Esophagus muscularis mucosa (tissue), 4 donors: ENCODE data around the gene SPATA20. TPM values are rescaled to one million over a fixed set of nuclear protein-coding genes. Genes with fewer than 3 reads are reported as not detected.

Source experiments
- DNase-seq: peaks from one replicate; pipeline ENCODE4 v3.0.0-alpha.2; 2017; ENCODE audit errors: extremely low spot score
- H3K27ac ChIP-seq, 4 donors: fragments of 200-600 bp; sonication (generic); replicated peaks in 1 of 4; 1 replicate in 3 of 4; 2 replicates in 1 of 4; pipeline ENCODE4 v1.5.1; 2016 to 2019; ENCODE audit warnings: mild to moderate bottlenecking in 1 of 4
- H3K27me3 ChIP-seq, 4 donors: fragments of 200-600 bp; sonication (generic); one replicate each; pipeline versions ENCODE4 v1.5.1 to v1.6.0; 2016 to 2019
- H3K36me3 ChIP-seq, 4 donors: fragments of 200-600 bp; sonication (generic); one replicate each; pipeline ENCODE4 v1.5.1; 2016 to 2019
- H3K4me1 ChIP-seq, 4 donors: fragments of 200-600 bp; sonication (generic); one replicate each; pipeline ENCODE4 v1.5.1; 2016 to 2019
- H3K4me3 ChIP-seq, 4 donors: fragments of 200-600 bp; sonication (generic); 1 replicate in 2 of 4; 2 replicates in 2 of 4; pipeline ENCODE4 v1.5.1; 2016 to 2019; ENCODE audit warnings: mild to moderate bottlenecking in 4 of 4, moderate library complexity in 1 of 4
- H3K9me3 ChIP-seq, 4 donors: fragments of 200-600 bp; sonication (generic); 1 replicate in 3 of 4; 2 replicates in 1 of 4; pipeline ENCODE4 v1.5.1; 2016 to 2019
- EP300 ChIP-seq: sonication (generic); formaldehyde crosslinking; IDR thresholded peaks from one replicate; pipeline ENCODE4 v1.6.1; 2017; ENCODE audit warnings: antibody characterized with exemption
- POLR2A ChIP-seq: fragments of 450-650 bp; IDR thresholded peaks from one replicate; pipeline ENCODE4 v1.6.1; 2017; ENCODE audit warnings: antibody characterized with exemption, moderate library complexity, mild to moderate bottlenecking, low read depth
- POLR2AphosphoS5 ChIP-seq, 2 donors: sonication (generic); formaldehyde crosslinking; IDR thresholded peaks; one replicate each; pipeline ENCODE4 v1.6.1; 2017; ENCODE audit warnings: antibody characterized with exemption in 2 of 2
- WGBS: methylation state at CpG from one replicate; pipeline ENCODE4 v1.1.5; 2018; 5-methylcytosine and 5-hydroxymethylcytosine counted together
- intact Hi-C: fragments of 100-400 bp; cut with DNase I; formaldehyde crosslinking; loops from one replicate; pipeline ENCODE4 v1.15.1; 2023
- total RNA-seq, 4 donors: library from RNA; depleted of rRNA; stranded (reverse); fragments of >200 nt; gene quantifications; one replicate each; pipeline versions ENCODE4 v1.1.0 to v1.2.1, GENCODE V29; 2016
- TF ChIP-seq, protein P1 (sequence below), 3 experiments: fragments of 200-600 bp in 2 of 3; fragments of 450-650 bp in 1 of 3; sonication (generic) in 2 of 3; IDR thresholded peaks; one replicate each; pipeline ENCODE4 v1.5.1; 2017 to 2019; ENCODE audit warnings: antibody characterized with exemption in 3 of 3, mild to moderate bottlenecking in 2 of 3, moderate library complexity in 1 of 3

The SPATA20 gene
- total RNA-seq, 4 donors from 2014 or later = 44.1 to 64.4 (median 54.6) TPM

DNA sequence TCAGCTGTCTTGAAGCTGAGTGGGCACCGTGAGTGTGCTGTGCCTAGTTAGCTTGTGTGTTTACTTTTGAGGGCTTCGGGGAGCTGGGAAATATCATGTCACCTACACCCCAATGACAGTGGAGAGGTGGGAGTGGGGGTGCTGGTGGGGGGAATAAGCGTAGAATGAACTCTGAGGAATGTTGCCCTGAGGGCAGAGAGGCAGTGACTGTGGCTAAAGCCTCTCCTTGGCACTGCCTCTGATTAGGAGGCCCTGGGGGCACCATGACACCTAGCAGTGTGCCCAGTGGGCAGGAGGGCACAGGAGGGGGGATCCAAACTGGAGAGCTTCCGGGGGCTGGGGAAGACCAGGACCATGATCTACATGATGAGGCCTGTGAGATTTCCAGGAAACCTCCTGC lies 38.4 kb downstream of the SPATA20 start:
- Histone ChIP-seq H3K27ac (no peak overlapping the region), H3K9me3 (no peaks in the 10 kb centered on the region), H3K36me3 (no peaks in the 10 kb centered on the region), H3K4me1 (peaks cover 19 to 24% (median 22%) of the 10 kb centered on the region in 4 donors), H3K4me3 (no peak overlapping the region), H3K27me3 (no peaks in the 10 kb centered on the region)
- DNase-seq = no peak
- TF ChIP-seq POLR2AphosphoS5 (IDR thresholded peaks at IDR 0.05) (no peak), POLR2A (no peak), EP300 (no peak)
- TF ChIP-seq, protein P1, sequence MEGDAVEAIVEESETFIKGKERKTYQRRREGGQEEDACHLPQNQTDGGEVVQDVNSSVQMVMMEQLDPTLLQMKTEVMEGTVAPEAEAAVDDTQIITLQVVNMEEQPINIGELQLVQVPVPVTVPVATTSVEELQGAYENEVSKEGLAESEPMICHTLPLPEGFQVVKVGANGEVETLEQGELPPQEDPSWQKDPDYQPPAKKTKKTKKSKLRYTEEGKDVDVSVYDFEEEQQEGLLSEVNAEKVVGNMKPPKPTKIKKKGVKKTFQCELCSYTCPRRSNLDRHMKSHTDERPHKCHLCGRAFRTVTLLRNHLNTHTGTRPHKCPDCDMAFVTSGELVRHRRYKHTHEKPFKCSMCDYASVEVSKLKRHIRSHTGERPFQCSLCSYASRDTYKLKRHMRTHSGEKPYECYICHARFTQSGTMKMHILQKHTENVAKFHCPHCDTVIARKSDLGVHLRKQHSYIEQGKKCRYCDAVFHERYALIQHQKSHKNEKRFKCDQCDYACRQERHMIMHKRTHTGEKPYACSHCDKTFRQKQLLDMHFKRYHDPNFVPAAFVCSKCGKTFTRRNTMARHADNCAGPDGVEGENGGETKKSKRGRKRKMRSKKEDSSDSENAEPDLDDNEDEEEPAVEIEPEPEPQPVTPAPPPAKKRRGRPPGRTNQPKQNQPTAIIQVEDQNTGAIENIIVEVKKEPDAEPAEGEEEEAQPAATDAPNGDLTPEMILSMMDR (IDR thresholded peaks at IDR 0.05) = no peak
- intact Hi-C loops = no loop called here
- WGBS = 88% methylated on average over 4 of the region's 4 CpGs

DNA sequence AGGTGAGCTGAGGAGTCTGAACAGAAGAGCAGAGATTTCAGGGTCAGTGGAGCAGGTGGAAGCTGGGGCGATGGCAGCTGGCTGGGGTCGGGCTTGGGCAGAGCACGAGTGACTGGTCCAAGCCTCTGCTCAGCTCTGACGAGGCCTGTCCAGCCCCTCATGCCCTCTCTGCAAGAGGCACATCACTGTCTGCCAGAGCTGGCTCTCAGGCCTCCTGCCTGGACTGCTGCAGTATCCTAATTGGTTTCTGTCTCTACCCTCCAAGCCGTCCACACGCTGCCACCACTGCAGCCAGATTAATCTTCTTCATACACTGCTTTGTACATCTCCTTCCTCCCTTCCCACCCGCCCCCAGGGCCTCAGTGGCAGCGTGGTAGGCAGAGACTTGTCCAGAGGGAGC lies 38.9 kb downstream of the SPATA20 start:
- Histone ChIP-seq H3K4me3 (no peak overlapping the region), H3K27me3 (no peaks in the 10 kb centered on the region), H3K9me3 (no peaks in the 10 kb centered on the region), H3K27ac (no peak overlapping the region), H3K36me3 (no peaks in the 10 kb centered on the region), H3K4me1 (peaks cover 19 to 27% (median 24%) of the 10 kb centered on the region in 4 donors)
- intact Hi-C loops = no loop called here
- 82% methylated on average over 7 of the region's 8 CpGs for WGBS
- no peak for DNase-seq
- TF ChIP-seq POLR2AphosphoS5 (IDR thresholded peaks at IDR 0.05) (no peak), EP300 (no peak), POLR2A (no peak)
- TF ChIP-seq, protein P1 (IDR thresholded peaks at IDR 0.05) = no peak

DNA sequence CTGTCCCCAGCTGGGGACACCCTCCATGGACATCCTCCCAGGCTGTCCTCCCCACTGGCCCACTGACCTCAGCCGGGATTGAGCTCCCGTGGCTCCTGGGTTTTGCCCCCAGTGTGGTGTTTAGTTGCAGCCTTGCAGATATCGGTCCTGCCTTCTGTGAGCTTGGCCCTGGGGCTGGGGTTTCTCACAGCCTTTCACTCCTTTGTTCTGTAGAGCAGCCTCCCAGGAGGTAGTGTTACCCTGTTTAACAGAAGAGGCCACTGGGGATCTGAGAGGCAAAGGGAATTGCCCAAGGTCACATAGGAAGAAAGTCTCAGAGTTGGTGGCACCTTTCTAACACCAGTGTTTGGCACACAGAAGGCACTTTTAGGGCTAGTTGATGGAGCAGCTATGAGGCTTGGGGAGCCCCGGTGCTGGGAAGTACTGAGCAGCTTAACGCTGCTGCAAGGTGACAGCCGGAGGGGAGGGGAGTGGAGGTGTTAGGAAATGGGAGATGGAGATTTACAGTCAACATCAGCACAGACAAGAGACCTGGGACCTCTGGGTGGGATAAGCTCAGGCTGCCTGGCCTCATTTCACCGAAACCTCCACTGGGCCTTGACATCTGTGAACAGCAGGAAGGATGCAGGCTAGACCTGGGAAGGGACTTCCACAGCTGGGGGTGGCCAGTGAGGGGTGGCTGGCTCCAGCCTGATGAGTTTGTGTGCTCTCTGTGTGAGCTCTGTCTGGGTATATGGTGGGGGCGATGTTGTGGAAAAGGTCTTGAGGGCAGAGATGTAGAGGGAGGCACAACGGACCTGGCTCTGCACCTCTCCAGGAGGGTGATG lies 39.7 kb downstream of the SPATA20 start:
- TF ChIP-seq EP300 (no peak), POLR2AphosphoS5 (IDR thresholded peaks at IDR 0.05) (no peak), POLR2A (no peak)
- TF ChIP-seq, protein P1 (IDR thresholded peaks at IDR 0.05) = no peak
- no peaks in the 10 kb centered on the region for H3K27me3 ChIP-seq
- WGBS = 94% methylated on average over 6 of the region's 9 CpGs
- H3K4me1 ChIP-seq = peaks cover 19 to 27% (median 24%) of the 10 kb centered on the region in 4 donors
- intact Hi-C loops = no loop called here
- H3K36me3 ChIP-seq = no peaks in the 10 kb centered on the region
- no peak overlapping the region for H3K27ac ChIP-seq
- no peak for DNase-seq
- H3K9me3 ChIP-seq = no peaks in the 10 kb centered on the region
- no peak overlapping the region for H3K4me3 ChIP-seq

DNA sequence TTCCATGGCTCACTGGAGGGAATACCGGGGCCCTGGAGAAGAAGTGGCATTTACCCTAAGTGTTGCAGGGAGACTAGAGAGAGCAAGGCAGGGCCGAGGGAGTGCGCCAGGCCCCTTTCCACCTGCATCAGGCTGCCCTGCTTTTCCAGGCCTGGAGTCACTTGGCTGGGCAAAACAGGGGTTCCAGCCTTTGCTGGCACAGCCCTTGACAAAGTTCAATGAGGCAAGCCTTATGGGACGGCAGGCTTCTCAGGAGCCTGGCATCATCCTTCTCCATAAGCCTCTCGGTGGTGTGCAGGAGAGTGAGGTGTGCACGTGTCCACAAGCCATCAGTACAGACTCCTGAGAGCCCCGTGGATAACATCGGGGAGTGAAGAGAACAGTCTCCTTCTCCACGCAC lies 40.6 kb downstream of the SPATA20 start:
- WGBS = 84% methylated on average over 7 of the region's 9 CpGs
- no peak for TF ChIP-seq POLR2AphosphoS5 (IDR thresholded peaks at IDR 0.05)
- TF ChIP-seq, protein P1 (IDR thresholded peaks at IDR 0.05) = no peak
- no peak for TF ChIP-seq POLR2A
- TF ChIP-seq EP300 = no peak

More for the DNA sequence above, 40.6 kb downstream of the SPATA20 start:
- no peak for DNase-seq
- H3K36me3 ChIP-seq = no peaks in the 10 kb centered on the region
- peaks cover 19 to 27% (median 24%) of the 10 kb centered on the region in 4 donors for H3K4me1 ChIP-seq
- no peaks in the 10 kb centered on the region for H3K27me3 ChIP-seq
- H3K9me3 ChIP-seq = no peaks in the 10 kb centered on the region
- no peak overlapping the region for H3K4me3 ChIP-seq
- no peak overlapping the region for H3K27ac ChIP-seq
- intact Hi-C loops = no loop called here
